RPMI8226 (cell line): Measurements from ENCODE around the gene MUSK.
"Not testable (repeated sequence)": the region's sequence is repeated elsewhere in the genome, so short reads cannot be mapped to it uniquely, and the experiment has no call there.

Source experiments
- DNase-seq: peaks from one replicate; pipeline ENCODE4 v3.0.0-alpha.2; 2015

Gene MUSK

GRCh38 chr9:110765926-110766325 lies 97.3 kb downstream of the MUSK start:
- DNase-seq = no peak

- DNase-seq = no peak
These were observed 99.0 kb downstream of the MUSK start for GRCh38 chr9:110767559-110768063.

GRCh38 chr9:110768886-110769285 lies 100.3 kb downstream of the MUSK start:
- DNase-seq = no peak

GRCh38 chr9:110769667-110770066 lies 101.1 kb downstream of the MUSK start:
- no peak for DNase-seq

- DNase-seq = no peak
These were observed 107.1 kb downstream of the MUSK start for GRCh38 chr9:110775724-110776123.

- DNase-seq = no peak
These were observed 107.6 kb downstream of the MUSK start for GRCh38 chr9:110776221-110776620.

GRCh38 chr9:110777196-110777875 lies 108.7 kb downstream of the MUSK start:
- DNase-seq = no peak

- no peak for DNase-seq
These were observed 109.3 kb downstream of the MUSK start for GRCh38 chr9:110777876-110778215.

GRCh38 chr9:110782701-110783100 lies 114.1 kb downstream of the MUSK start:
- no peak for DNase-seq

GRCh38 chr9:110784309-110784708 lies 115.7 kb downstream of the MUSK start:
- no peak for DNase-seq

GRCh38 chr9:110785166-110785565 lies 116.6 kb downstream of the MUSK start:
- no peak for DNase-seq

GRCh38 chr9:110788396-110788795 lies 119.8 kb downstream of the MUSK start:
- not testable (repeated sequence) for DNase-seq

GRCh38 chr9:110788871-110789270 lies 120.3 kb downstream of the MUSK start:
- DNase-seq = no peak

GRCh38 chr9:110797611-110798010 lies 129.0 kb downstream of the MUSK start:
- no peak for DNase-seq

GRCh38 chr9:110799396-110799795 lies 130.8 kb downstream of the MUSK start:
- no peak for DNase-seq

GRCh38 chr9:110801426-110801825 lies 132.8 kb downstream of the MUSK start:
- DNase-seq = no peak

GRCh38 chr9:110802416-110803035 lies 133.9 kb downstream of the MUSK start:
- DNase-seq = no peak

GRCh38 chr9:110807956-110808598 lies 139.5 kb downstream of the MUSK start:
- DNase-seq = no peak

- DNase-seq = no peak
These were observed 140.0 kb downstream of the MUSK start for GRCh38 chr9:110808599-110808980.

GRCh38 chr9:110809038-110809595 lies 140.5 kb downstream of the MUSK start:
- no peak for DNase-seq

- no peak for DNase-seq
These were observed 141.8 kb downstream of the MUSK start for GRCh38 chr9:110810262-110810976.

- no peak for DNase-seq
These were observed 144.3 kb downstream of the MUSK start for GRCh38 chr9:110812886-110813285.

GRCh38 chr9:110814159-110814558 lies 145.6 kb downstream of the MUSK start:
- no peak for DNase-seq
